K562 (cell line): ENCODE measurements around the gene A4GALT. TPM values are rescaled to one million over a fixed set of nuclear protein-coding genes. Genes with fewer than 3 reads are reported as not detected.
A peak's percentile ranks its signal among the peaks of the same experiment; 100 is the strongest.

Source experiments
- MGA ChIP-seq: fragments of 450-650 bp; IDR thresholded peaks from 2 replicates; pipeline ENCODE4 v1.6.1; 2016; ENCODE audit warnings: mild to moderate bottlenecking, moderate library complexity
- polyA plus RNA-seq, 8 experiments: library from polyadenylated mRNA; depleted of rRNA in 4 of 8; stranded (reverse) in 5 of 8; unstranded in 3 of 8; fragments of >200 nt; fragmentation: Nextera tagmentation in 2 of 8; fragmentation: Illumina TruSeq in 1 of 8; extraction: Ambion mirVana in 2 of 8; extraction: Trizol in 1 of 8; gene quantifications; 2 replicates each; pipeline versions ENCODE4 v1.2.1 to v1.2.3, GENCODE V29; 2011 to 2014; ENCODE audit warnings: inconsistent platforms in 1 of 8, missing spikeins in 1 of 8
- small RNA-seq: library from RNA; depleted of rRNA; stranded (forward); fragments of <200 nt; gene quantifications from one replicate; pipeline ENCODE3, GENCODE V24; 2014
- total RNA-seq, 7 experiments: library from RNA; depleted of rRNA in 6 of 7; stranded (reverse); fragments of >200 nt in 6 of 7; fragmentation: Illumina TruSeq in 2 of 7; extraction: Trizol in 2 of 7; gene quantifications; 2 replicates each; pipeline versions ENCODE4 v1.2.1 to v1.2.3, GENCODE V29; 2011 to 2021; ENCODE audit warnings: low replicate concordance in 1 of 7

Gene A4GALT
- total and polyA plus RNA-seq, 9 of the 15 experiments (the other 6 are each of a cell fraction or from before 2014, with no cell fraction given) = 0.07 to 0.11 TPM; not detected in 7

GRCh38 chr22:42642806-42643633 is 77.7 kb downstream of the A4GALT start (continued):
- peak; percentile 77 for TF ChIP-seq MGA

Small RNAs within 50 kb of the gene (small RNA-seq; reads per million reads assigned to genes)
- gene RF00019 = not detected

Other genes starting within 250 kb of the A4GALT start
- gene RRP7A, start 201.1 kb downstream of the A4GALT start, total RNA-seq (2014; rRNA removed) = 42.3 and 48.9 TPM in 2 replicates
- 29.7 and 34.6 TPM in 2 replicates for gene RRP7A, start 201.1 kb downstream of the A4GALT start, total RNA-seq (2014; rRNA removed; fragmentation: Illumina TruSeq; extraction: Trizol)
- gene RRP7A, start 201.1 kb downstream of the A4GALT start, total RNA-seq (2015; rRNA removed; fragmentation: Illumina TruSeq; extraction: Trizol) = 39.7 and 40.3 TPM in 2 replicates
- gene RRP7A, start 201.1 kb downstream of the A4GALT start, total RNA-seq (2021) = 74.1 and 82.6 TPM in 2 replicates
- 28.3 and 39.3 TPM in 2 replicates for gene RRP7A, start 201.1 kb downstream of the A4GALT start, polyA plus RNA-seq (2011; rRNA removed)
- 51.9 and 69.1 TPM in 2 replicates for gene RRP7A, start 201.1 kb downstream of the A4GALT start, polyA plus RNA-seq (2014; fragmentation: Illumina TruSeq; extraction: Trizol)
- gene RRP7A, start 201.1 kb downstream of the A4GALT start, polyA plus RNA-seq (2014; fragmentation: Nextera tagmentation; extraction: Ambion mirVana) = 10 to 100 TPM in 1 of 2 experiments, 1 to 10 TPM in 1; 3.4 to 12.9 TPM
- gene RRP7A, start 201.1 kb downstream of the A4GALT start, polyA plus RNA-seq (2014; rRNA removed) = 45.8 and 47.0 TPM in 2 replicates
- 25.2 and 29.1 TPM in 2 replicates for gene SERHL2, start 166.9 kb downstream of the A4GALT start, total RNA-seq (2014; rRNA removed)
- gene SERHL2, start 166.9 kb downstream of the A4GALT start, total RNA-seq (2014; rRNA removed; fragmentation: Illumina TruSeq; extraction: Trizol) = 20.1 and 22.6 TPM in 2 replicates
- 19.3 and 22.6 TPM in 2 replicates for gene SERHL2, start 166.9 kb downstream of the A4GALT start, total RNA-seq (2015; rRNA removed; fragmentation: Illumina TruSeq; extraction: Trizol)
- gene SERHL2, start 166.9 kb downstream of the A4GALT start, total RNA-seq (2021) = 19.9 and 21.9 TPM in 2 replicates
- 51.9 and 62.6 TPM in 2 replicates for gene SERHL2, start 166.9 kb downstream of the A4GALT start, polyA plus RNA-seq (2011; rRNA removed)
- 32.2 and 35.0 TPM in 2 replicates for gene SERHL2, start 166.9 kb downstream of the A4GALT start, polyA plus RNA-seq (2014; fragmentation: Illumina TruSeq; extraction: Trizol)
- gene SERHL2, start 166.9 kb downstream of the A4GALT start, polyA plus RNA-seq (2014; fragmentation: Nextera tagmentation; extraction: Ambion mirVana) = 10 to 100 TPM; 24.6 to 28.3 TPM
- gene SERHL2, start 166.9 kb downstream of the A4GALT start, polyA plus RNA-seq (2014; rRNA removed) = 33.6 and 33.8 TPM in 2 replicates
- gene POLDIP3, start 106.0 kb downstream of the A4GALT start, total RNA-seq (2014; rRNA removed) = 24.9 and 39.1 TPM in 2 replicates
- 23.5 and 24.1 TPM in 2 replicates for gene POLDIP3, start 106.0 kb downstream of the A4GALT start, total RNA-seq (2014; rRNA removed; fragmentation: Illumina TruSeq; extraction: Trizol)
- gene POLDIP3, start 106.0 kb downstream of the A4GALT start, total RNA-seq (2015; rRNA removed; fragmentation: Illumina TruSeq; extraction: Trizol) = 25.5 and 26.3 TPM in 2 replicates
- 47.3 and 53.6 TPM in 2 replicates for gene POLDIP3, start 106.0 kb downstream of the A4GALT start, total RNA-seq (2021)
- 44.4 and 53.8 TPM in 2 replicates for gene POLDIP3, start 106.0 kb downstream of the A4GALT start, polyA plus RNA-seq (2011; rRNA removed)
- 47.7 and 53.0 TPM in 2 replicates for gene POLDIP3, start 106.0 kb downstream of the A4GALT start, polyA plus RNA-seq (2014; fragmentation: Illumina TruSeq; extraction: Trizol)
- gene POLDIP3, start 106.0 kb downstream of the A4GALT start, polyA plus RNA-seq (2014; fragmentation: Nextera tagmentation; extraction: Ambion mirVana) = 10 to 100 TPM; 14.3 to 22.3 TPM
- 39.8 and 45.4 TPM in 2 replicates for gene POLDIP3, start 106.0 kb downstream of the A4GALT start, polyA plus RNA-seq (2014; rRNA removed)
- gene ATP5MGL, start 80.3 kb downstream of the A4GALT start, total RNA-seq (2014; rRNA removed) = not detected in 2 replicates
- gene ATP5MGL, start 80.3 kb downstream of the A4GALT start, total RNA-seq (2014; rRNA removed; fragmentation: Illumina TruSeq; extraction: Trizol) = 0.25 and 0.41 TPM in 2 replicates
- gene ATP5MGL, start 80.3 kb downstream of the A4GALT start, total RNA-seq (2015; rRNA removed; fragmentation: Illumina TruSeq; extraction: Trizol) = 0.25 and 0.38 TPM in 2 replicates
- 0.31 and 0.35 TPM in 2 replicates for gene ATP5MGL, start 80.3 kb downstream of the A4GALT start, total RNA-seq (2021)
- 0.17 TPM in 1 of 2 replicates, not detected in the other for gene ATP5MGL, start 80.3 kb downstream of the A4GALT start, polyA plus RNA-seq (2011; rRNA removed)
- not detected in 2 replicates for gene ATP5MGL, start 80.3 kb downstream of the A4GALT start, polyA plus RNA-seq (2014; fragmentation: Illumina TruSeq; extraction: Trizol)
- gene ATP5MGL, start 80.3 kb downstream of the A4GALT start, polyA plus RNA-seq (2014; fragmentation: Nextera tagmentation; extraction: Ambion mirVana) = under 1 TPM; 0.13 to 0.34 TPM
- 0.09 TPM in 1 of 2 replicates, not detected in the other for gene ATP5MGL, start 80.3 kb downstream of the A4GALT start, polyA plus RNA-seq (2014; rRNA removed)
- 28.7 and 43.2 TPM in 2 replicates for gene CYB5R3, start 71.5 kb downstream of the A4GALT start, total RNA-seq (2014; rRNA removed)
- gene CYB5R3, start 71.5 kb downstream of the A4GALT start, total RNA-seq (2014; rRNA removed; fragmentation: Illumina TruSeq; extraction: Trizol) = 10.9 and 13.5 TPM in 2 replicates
- gene CYB5R3, start 71.5 kb downstream of the A4GALT start, total RNA-seq (2015; rRNA removed; fragmentation: Illumina TruSeq; extraction: Trizol) = 20.0 and 21.0 TPM in 2 replicates
- gene CYB5R3, start 71.5 kb downstream of the A4GALT start, total RNA-seq (2021) = 66.7 and 66.8 TPM in 2 replicates
- 23.4 and 60.3 TPM in 2 replicates for gene CYB5R3, start 71.5 kb downstream of the A4GALT start, polyA plus RNA-seq (2011; rRNA removed)
- 59.2 and 83.9 TPM in 2 replicates for gene CYB5R3, start 71.5 kb downstream of the A4GALT start, polyA plus RNA-seq (2014; fragmentation: Illumina TruSeq; extraction: Trizol)
- gene CYB5R3, start 71.5 kb downstream of the A4GALT start, polyA plus RNA-seq (2014; fragmentation: Nextera tagmentation; extraction: Ambion mirVana) = 1 to 10 TPM; 1.4 to 3.9 TPM
- 37.6 and 45.0 TPM in 2 replicates for gene CYB5R3, start 71.5 kb downstream of the A4GALT start, polyA plus RNA-seq (2014; rRNA removed)
- gene ARFGAP3, start 136.4 kb upstream of the A4GALT start, total RNA-seq (2014; rRNA removed) = 14.2 and 16.9 TPM in 2 replicates
- 23.0 and 24.9 TPM in 2 replicates for gene ARFGAP3, start 136.4 kb upstream of the A4GALT start, total RNA-seq (2014; rRNA removed; fragmentation: Illumina TruSeq; extraction: Trizol)
- 19.3 and 19.5 TPM in 2 replicates for gene ARFGAP3, start 136.4 kb upstream of the A4GALT start, total RNA-seq (2015; rRNA removed; fragmentation: Illumina TruSeq; extraction: Trizol)
- gene ARFGAP3, start 136.4 kb upstream of the A4GALT start, total RNA-seq (2021) = 17.1 and 18.2 TPM in 2 replicates
- gene ARFGAP3, start 136.4 kb upstream of the A4GALT start, polyA plus RNA-seq (2011; rRNA removed) = 26.5 and 27.6 TPM in 2 replicates
- 18.4 and 22.0 TPM in 2 replicates for gene ARFGAP3, start 136.4 kb upstream of the A4GALT start, polyA plus RNA-seq (2014; fragmentation: Illumina TruSeq; extraction: Trizol)
- 10 to 100 TPM; 25.5 to 31.9 TPM for gene ARFGAP3, start 136.4 kb upstream of the A4GALT start, polyA plus RNA-seq (2014; fragmentation: Nextera tagmentation; extraction: Ambion mirVana)
- gene ARFGAP3, start 136.4 kb upstream of the A4GALT start, polyA plus RNA-seq (2014; rRNA removed) = 20.1 and 22.7 TPM in 2 replicates